GM21528 (cell line): ENCODE results near the gene DDX42.
"Not testable (repeated sequence)": the region's sequence is repeated elsewhere in the genome, so short reads cannot be mapped to it uniquely, and the experiment has no call there.

Experiments used
- ATAC-seq: cut with Tn5 transposase; IDR thresholded peaks from one replicate; pipeline ENCODE4 v1.9.1; 2021; ENCODE audit warnings: mild to moderate bottlenecking, moderate library complexity; ENCODE audit not compliant: unreplicated experiment, low FRiP score

Gene DDX42

DNA sequence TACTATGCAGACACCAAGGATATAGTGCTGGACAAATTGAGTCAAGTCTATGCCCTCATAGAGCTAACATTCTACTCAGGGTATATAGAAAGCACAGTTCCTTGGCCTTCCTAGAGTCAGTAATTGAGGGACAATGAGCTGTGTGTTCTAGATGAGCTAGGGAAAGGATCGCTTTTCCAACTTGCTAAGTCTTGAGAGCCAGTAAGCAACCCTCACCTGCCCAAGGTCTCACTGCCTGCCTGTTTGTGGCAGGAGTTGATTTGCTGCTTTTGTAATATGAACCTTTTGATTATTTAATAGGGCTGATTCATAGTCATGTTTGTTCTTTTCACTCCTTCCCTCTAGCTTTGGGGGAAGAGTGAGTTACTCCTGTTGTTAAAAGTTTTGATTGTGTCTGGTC lies 6.5 kb downstream of the DDX42 start:
- ATAC-seq, result no peak

- ATAC-seq, result no peak
These were observed 7.0 kb downstream of the DDX42 start for GRCh38 chr17:63780928-63781327.

- ATAC-seq, result no peak
These were observed 9.6 kb downstream of the DDX42 start for GRCh38 chr17:63783522-63783921.

GRCh38 chr17:63785556-63785955 lies 11.6 kb downstream of the DDX42 start:
- ATAC-seq, result no peak

- ATAC-seq, result no peak
These were observed 12.1 kb downstream of the DDX42 start for GRCh38 chr17:63786117-63786516.

DNA sequence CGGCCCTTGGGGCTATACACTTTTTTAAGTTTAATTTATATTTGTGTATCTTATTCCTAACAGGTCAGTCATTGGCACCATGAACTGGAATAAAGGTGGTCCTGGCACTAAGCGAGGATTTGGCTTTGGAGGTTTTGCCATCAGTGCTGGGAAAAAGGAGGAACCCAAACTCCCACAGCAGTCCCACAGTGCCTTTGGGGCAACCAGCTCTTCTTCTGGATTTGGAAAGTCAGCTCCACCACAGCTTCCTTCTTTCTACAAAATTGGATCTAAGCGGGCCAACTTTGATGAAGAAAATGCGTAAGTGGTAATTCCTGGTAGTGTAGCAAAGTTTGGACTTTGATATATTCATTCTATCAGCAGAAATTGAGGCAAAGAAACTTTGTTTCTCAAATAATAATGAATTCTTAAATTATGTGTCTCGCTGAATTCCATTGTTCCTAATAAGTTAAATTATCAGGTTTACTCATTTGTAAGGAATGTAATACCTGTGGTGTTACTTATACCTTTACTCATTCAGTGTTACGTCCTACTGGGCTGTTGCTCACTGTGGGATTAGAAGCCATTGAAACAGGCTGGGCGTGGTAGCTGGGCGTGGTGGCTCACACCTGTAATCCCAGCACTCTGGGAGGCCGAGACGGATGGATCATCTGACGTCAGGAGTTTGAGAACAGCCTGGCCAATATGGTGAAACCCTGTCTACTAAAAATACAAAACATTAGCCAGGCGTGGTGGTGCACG lies 13.2 kb downstream of the DDX42 start:
- ATAC-seq, result no peak

- ATAC-seq, result no peak
These were observed 16.1 kb downstream of the DDX42 start for GRCh38 chr17:63790057-63790456.

DNA sequence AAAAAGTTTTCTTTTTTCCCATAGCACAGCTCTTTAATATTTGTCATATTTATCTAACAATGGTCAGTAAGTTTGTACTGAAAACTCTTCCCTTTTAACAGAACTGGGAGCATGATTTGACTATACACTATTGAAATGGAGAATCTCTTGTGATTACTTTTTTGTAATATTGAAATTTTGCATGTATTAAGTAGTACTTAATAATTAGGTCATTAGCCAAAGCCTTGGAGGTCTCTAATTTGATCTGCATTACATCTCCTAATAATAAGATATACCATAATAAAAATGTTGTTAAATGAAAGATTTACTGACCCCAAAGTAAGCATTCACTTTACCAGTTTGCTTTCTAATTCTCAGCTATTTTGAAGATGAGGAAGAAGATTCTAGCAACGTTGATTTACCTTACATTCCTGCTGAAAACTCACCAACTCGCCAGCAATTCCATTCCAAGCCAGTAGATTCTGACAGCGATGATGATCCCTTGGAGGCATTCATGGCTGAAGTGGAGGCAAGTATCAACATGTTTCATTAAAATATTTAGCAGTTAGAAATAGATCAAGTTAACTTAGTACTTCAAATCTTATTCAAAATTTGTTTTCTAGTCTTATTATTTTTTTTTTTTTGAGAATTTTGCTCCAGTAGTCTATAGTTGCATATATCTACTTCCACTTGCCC lies 18.2 kb downstream of the DDX42 start:
- ATAC-seq, result no peak

DNA sequence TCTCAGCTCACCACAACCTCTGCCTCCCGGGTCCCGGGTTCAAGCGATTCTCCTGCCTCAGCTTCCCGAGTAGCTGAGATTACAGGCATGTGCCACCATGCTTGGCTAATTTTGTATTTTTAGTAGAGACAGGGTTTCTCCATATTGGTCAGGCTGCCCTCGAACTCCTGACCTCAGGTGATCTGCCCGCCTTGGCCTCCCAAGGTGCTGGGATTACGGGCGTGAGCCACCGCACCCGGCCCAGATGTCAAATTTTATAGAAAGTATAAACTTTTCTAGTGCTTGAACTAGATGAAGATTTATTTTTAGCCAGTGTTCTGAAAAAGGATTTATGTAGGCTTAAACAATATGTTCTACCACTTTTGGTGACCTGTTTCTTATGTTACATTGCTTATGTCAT lies 22.4 kb downstream of the DDX42 start:
- not testable (repeated sequence) for ATAC-seq

DNA sequence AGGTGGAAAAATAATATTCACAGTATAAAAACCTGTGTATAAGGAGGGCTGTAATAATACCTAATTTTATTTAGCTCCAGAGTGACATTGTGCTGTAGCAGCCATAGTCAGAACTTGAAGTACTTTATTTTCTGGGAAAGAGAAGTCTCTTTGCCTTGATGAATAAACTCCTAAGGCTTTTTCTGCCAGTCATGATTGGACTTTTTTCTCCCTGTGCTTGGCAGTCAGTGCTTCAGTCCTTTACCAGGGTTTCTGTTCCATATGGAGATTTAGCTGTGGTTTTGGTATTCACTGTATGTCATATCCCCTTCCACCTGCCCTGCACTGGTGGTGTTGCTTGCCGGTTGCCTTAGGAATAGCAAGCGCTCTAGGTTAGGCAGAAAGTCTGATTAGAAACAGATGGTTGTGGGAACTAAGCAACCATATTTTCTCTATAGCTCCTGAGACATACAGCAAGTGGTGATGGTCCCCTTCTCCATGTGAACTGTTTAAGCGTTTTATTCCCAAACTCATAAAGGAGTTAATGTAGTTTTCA lies 24.7 kb downstream of the DDX42 start:
- ATAC-seq, result no peak

GRCh38 chr17:63800783-63801182 lies 26.8 kb downstream of the DDX42 start:
- ATAC-seq, result no peak

DNA sequence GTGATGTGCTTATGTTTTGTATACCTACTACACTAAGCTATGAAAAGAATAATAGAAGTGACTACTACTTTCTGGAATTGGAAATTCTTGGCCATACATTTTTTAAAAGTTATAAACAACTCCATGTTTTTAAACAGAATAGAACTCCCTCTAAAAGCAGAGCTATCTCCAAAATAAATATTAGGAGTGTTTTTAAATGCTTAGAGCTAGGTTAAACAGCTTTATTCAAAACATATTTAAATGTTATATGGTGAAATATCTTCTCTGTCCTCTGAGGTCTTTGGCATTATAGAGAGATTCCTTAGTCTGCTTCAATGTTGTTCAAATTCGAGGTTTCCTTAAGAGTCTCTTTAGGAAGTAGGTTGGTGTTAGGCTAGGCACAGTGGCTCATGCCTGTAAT lies 30.4 kb downstream of the DDX42 start:
- ATAC-seq, result no peak

DNA sequence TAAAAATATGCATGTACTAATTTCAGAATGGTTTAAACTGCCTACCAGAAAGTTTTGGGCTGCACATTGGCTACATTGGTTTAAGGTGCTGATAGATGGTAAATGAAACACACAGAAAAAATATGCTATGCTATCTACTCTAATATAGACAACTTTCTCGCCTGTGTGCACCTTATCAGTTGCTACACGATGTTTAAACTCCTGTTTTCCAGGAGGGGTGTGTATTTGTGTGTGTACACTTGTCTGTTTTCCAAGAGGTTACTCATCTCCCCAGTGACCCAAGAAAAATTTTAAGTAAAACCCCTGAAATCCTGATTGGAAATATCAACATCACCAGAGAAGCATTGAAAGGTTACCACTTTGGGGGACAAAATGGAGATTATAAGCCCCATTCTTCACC lies 31.6 kb downstream of the DDX42 start:
- no peak for ATAC-seq

DNA sequence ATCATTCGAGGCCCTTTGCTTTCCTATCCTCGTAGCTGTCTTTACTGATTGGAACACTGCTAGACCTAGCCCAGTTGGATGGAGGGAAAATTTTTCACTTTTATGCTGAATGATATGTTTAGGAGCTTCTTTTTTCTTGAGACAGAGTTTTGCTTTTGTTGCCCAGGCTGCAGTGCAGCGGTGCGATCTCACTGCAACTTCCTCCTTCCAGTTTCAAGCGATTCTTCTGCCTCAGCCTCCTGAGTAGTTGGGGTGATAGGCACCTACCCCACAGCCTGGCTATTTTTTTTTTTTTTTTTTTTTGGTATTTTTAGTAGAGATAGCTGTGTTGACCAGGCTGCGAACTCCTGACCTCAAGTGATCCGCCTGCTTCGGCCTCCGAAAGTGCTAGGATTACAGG lies 36.0 kb downstream of the DDX42 start:
- no peak for ATAC-seq

GRCh38 chr17:63816123-63816522 lies 42.2 kb downstream of the DDX42 start:
- ATAC-seq, result no peak

- ATAC-seq, result no peak
These were observed 42.7 kb downstream of the DDX42 start for GRCh38 chr17:63816669-63817068.

- no peak for ATAC-seq
These were observed 43.9 kb downstream of the DDX42 start for GRCh38 chr17:63817736-63818385.

- no peak for ATAC-seq
These were observed 45.2 kb downstream of the DDX42 start for GRCh38 chr17:63819131-63819530.

DNA sequence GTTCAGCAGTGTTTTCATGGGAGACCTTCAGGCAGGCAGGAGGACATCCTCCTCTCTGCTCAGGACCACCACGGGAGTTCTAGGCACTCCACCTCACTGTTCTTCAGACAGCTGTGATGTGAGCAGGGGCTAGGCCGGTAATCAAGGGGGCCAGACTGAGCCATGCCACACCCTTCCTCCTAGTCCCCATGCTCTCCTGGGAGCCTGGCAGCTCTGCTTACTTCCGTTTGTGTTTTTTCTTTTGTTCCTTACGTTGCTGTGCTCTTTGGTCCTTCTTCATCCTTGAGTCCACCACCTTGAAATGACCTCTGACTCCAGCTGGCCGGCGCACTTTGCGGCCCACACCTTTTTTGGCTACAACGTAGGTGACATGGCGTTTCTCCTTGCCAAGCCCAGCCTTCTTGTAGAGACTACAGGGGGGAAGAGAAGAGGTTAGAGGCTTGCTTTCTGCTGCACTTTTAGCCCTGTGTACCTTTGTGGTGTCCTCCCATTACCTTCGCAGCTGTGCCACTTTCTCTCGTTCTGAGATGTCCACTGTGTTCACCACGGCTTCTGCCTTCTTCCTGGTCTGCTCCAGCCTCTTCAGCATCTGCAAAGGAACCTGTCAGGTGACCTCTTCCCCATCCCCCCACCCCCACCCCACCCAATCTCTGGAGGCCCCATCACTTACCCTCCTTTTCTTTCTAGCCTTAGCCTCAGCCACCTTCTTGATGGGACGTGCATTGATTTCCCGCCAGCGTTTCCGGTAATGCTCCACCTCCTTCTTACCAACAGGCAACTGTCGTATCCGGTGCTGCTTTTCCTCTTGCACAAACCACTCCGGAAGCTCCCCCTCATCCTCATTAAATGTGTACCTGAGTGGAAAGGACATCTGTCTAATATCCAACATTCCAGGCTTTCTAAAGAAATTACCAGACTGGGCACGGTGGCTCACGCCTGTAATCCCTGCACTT lies 45.9 kb downstream of the DDX42 start:
- ATAC-seq, result no peak

- no peak for ATAC-seq
These were observed 47.1 kb downstream of the DDX42 start for GRCh38 chr17:63820963-63821561.
